Measurements from ENCODE around the gene STXBP2.

Gene STXBP2

DNA sequence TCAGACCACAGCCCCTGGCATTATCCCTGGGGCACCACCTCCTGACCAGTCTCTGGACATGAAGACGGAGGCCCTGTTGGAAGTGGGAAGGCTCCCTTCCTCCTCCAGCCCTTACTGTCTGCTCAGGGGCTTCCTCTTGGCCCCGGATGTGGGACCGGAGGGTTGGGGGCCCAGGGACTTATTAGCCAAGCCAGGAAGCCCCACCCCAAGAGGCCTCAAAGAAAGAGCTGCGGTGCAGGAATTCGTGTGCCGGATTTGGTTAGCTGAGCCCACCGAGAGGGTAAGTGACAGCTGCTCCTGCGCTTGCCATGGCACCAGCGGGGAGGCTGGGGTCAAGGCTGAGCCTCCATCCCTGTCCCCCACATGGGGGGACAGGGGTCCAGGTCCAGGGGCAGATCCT lies 31.9 kb downstream of the STXBP2 start, which contains the start of gene RETN:
TSS of gene RETN (plus strand) at position 208 of the 400 bp plus-strand sequence. CDS start 278 bp downstream, outside the sequence.
- Histone ChIP-seq H3K4me1 (ENCODE audit: control insufficient read depth, insufficient read depth, low read length) (no peaks in the 10 kb centered on the region), H3K9me3 (ENCODE audit: control insufficient read depth, low read length) (no peaks in the 10 kb centered on the region), H3K36me3 (ENCODE audit: control insufficient read depth, insufficient read depth, low read length) (no peaks in the 10 kb centered on the region), H3K27me3 (ENCODE audit: control insufficient read depth, insufficient read depth, low read length, poor library complexity, severe bottlenecking) (peaks cover 50% of the 10 kb centered on the region), H3K4me3 (ENCODE audit: insufficient read depth, low read depth, low read length) (peak within 1 kb of the TSS; percentile 2), H3K27ac (ENCODE audit: insufficient read depth, low read depth, low read length, poor library complexity, severe bottlenecking) (no peak within 1 kb of the TSS)
- WGBS, 2 experiments: 84 to 86% methylated on average over 9 of the region's 9 CpGs

DNA sequence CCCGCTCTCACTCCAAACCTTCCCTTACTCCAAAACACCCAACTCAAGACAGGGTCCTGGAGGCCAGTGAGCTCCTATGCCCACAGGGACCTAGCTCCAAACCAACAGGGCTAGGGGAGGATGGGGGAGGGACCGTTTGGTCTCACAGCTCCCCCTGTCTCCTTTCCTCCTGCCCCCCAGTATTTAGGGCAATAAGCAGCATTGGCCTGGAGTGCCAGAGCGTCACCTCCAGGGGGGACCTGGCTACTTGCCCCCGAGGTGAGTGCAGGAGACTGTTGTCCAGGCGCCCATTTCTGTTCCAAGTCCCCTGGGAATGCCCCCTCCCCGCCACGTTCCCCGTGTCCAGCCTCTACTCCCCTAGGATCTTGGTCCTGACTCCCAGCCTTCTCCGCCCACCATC lies 32.7 kb downstream of the STXBP2 start:
- WGBS, 2 experiments: 42 to 47% methylated on average over 9 of the region's 9 CpGs
- no peaks in the 10 kb centered on the region for H3K4me1 ChIP-seq (ENCODE audit: control insufficient read depth, insufficient read depth, low read length)
- no peak overlapping the region for H3K27ac ChIP-seq (ENCODE audit: insufficient read depth, low read depth, low read length, poor library complexity, severe bottlenecking)
- peaks cover 50% of the 10 kb centered on the region for H3K27me3 ChIP-seq (ENCODE audit: control insufficient read depth, insufficient read depth, low read length, poor library complexity, severe bottlenecking)
- no peaks in the 10 kb centered on the region for H3K36me3 ChIP-seq (ENCODE audit: control insufficient read depth, insufficient read depth, low read length)
- no peaks in the 10 kb centered on the region for H3K9me3 ChIP-seq (ENCODE audit: control insufficient read depth, low read length)
- peak overlapping the region; percentile 2 for H3K4me3 ChIP-seq (ENCODE audit: insufficient read depth, low read depth, low read length)

DNA sequence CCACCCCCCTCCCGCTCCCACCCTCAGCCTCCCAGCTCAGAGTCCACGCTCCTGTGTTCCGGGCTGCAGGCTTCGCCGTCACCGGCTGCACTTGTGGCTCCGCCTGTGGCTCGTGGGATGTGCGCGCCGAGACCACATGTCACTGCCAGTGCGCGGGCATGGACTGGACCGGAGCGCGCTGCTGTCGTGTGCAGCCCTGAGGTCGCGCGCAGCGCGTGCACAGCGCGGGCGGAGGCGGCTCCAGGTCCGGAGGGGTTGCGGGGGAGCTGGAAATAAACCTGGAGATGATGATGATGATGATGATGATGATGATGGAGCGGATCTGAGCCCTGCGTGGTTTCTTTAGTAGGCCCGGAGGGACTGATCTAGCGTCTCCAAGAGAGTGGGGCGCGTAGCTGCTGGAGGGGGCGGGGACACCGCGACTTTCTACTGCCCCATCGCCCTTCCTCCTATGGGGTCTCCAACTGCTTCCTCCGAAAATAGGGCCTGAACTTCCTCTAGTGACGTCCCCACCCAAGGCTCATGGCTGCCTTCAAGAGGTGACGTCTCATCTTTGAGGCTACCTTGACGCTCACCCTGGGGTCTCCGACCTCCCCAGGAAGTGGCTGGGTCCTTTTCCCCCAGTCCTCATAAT lies 33.4 kb downstream of the STXBP2 start:
- H3K27me3 ChIP-seq (ENCODE audit: control insufficient read depth, insufficient read depth, low read length, poor library complexity, severe bottlenecking): peaks cover 50% of the 10 kb centered on the region
- peak overlapping the region; percentile 35 for H3K4me3 ChIP-seq (ENCODE audit: insufficient read depth, low read depth, low read length)
- WGBS, 2 experiments: 7 to 8% methylated on average over 42 of the region's 43 CpGs

DNA sequence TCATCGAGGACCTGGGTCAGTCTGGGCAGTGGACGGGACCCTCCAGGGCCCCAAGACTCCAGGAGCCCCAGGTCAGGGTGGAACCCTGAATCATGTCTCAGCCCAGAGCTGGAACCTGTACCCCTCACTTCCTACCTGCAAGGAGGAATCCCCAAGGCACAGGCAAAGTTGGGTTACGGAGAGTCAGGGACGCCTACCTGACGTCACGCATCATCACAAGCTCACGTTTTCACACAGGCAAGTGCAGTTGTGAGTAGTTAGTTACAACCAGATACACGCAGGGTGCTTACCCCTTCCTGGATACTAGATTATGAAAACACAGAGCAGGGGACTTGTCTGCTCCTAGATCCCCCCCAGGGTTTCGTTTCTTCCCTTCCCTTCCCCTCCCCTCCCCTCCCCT lies 33.9 kb downstream of the STXBP2 start:
- Histone ChIP-seq H3K4me1 (ENCODE audit: control insufficient read depth, insufficient read depth, low read length) (no peaks in the 10 kb centered on the region), H3K36me3 (ENCODE audit: control insufficient read depth, insufficient read depth, low read length) (no peaks in the 10 kb centered on the region), H3K9me3 (ENCODE audit: control insufficient read depth, low read length) (no peaks in the 10 kb centered on the region), H3K4me3 (ENCODE audit: insufficient read depth, low read depth, low read length) (peak overlapping the region; percentile 35), H3K27ac (ENCODE audit: insufficient read depth, low read depth, low read length, poor library complexity, severe bottlenecking) (no peak overlapping the region), H3K27me3 (ENCODE audit: control insufficient read depth, insufficient read depth, low read length, poor library complexity, severe bottlenecking) (peaks cover 52% of the 10 kb centered on the region)
- WGBS, 2 experiments: 44 to 51% methylated on average over 8 of the region's 9 CpGs

More for the DNA sequence above, 33.4 kb downstream of the STXBP2 start:
- no peaks in the 10 kb centered on the region for H3K4me1 ChIP-seq (ENCODE audit: control insufficient read depth, insufficient read depth, low read length)
- H3K27ac ChIP-seq (ENCODE audit: insufficient read depth, low read depth, low read length, poor library complexity, severe bottlenecking): no peak overlapping the region
- no peaks in the 10 kb centered on the region for H3K36me3 ChIP-seq (ENCODE audit: control insufficient read depth, insufficient read depth, low read length)
- H3K9me3 ChIP-seq (ENCODE audit: control insufficient read depth, low read length): no peaks in the 10 kb centered on the region

DNA sequence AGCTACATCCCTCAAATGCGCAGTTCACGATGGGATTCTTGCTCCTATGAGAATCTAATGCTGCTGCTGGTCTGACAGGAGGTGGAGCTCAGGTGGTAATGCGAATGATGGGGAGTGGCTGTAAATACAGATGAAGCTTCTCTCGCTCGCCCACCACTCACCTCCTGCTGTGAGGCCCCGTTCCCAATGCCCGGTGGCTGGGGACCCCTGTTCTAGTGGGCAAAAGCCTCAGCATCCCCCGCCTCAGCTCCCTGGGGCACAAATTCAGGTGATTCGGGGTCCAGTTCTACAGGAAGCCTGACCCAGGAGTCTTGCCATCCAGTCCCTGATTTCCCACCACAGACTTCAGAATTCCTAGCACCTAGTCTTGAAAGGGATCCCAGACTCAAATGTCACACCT lies 35.6 kb downstream of the STXBP2 start:
- H3K27ac ChIP-seq (ENCODE audit: insufficient read depth, low read depth, low read length, poor library complexity, severe bottlenecking): no peak overlapping the region
- no peak overlapping the region for H3K4me3 ChIP-seq (ENCODE audit: insufficient read depth, low read depth, low read length)
- H3K9me3 ChIP-seq (ENCODE audit: control insufficient read depth, low read length): no peaks in the 10 kb centered on the region
- H3K36me3 ChIP-seq (ENCODE audit: control insufficient read depth, insufficient read depth, low read length): no peaks in the 10 kb centered on the region
- H3K27me3 ChIP-seq (ENCODE audit: control insufficient read depth, insufficient read depth, low read length, poor library complexity, severe bottlenecking): peaks cover 66% of the 10 kb centered on the region
- 49 to 55% methylated on average over 9 of the region's 9 CpGs for WGBS, 2 experiments
- no peaks in the 10 kb centered on the region for H3K4me1 ChIP-seq (ENCODE audit: control insufficient read depth, insufficient read depth, low read length)

DNA sequence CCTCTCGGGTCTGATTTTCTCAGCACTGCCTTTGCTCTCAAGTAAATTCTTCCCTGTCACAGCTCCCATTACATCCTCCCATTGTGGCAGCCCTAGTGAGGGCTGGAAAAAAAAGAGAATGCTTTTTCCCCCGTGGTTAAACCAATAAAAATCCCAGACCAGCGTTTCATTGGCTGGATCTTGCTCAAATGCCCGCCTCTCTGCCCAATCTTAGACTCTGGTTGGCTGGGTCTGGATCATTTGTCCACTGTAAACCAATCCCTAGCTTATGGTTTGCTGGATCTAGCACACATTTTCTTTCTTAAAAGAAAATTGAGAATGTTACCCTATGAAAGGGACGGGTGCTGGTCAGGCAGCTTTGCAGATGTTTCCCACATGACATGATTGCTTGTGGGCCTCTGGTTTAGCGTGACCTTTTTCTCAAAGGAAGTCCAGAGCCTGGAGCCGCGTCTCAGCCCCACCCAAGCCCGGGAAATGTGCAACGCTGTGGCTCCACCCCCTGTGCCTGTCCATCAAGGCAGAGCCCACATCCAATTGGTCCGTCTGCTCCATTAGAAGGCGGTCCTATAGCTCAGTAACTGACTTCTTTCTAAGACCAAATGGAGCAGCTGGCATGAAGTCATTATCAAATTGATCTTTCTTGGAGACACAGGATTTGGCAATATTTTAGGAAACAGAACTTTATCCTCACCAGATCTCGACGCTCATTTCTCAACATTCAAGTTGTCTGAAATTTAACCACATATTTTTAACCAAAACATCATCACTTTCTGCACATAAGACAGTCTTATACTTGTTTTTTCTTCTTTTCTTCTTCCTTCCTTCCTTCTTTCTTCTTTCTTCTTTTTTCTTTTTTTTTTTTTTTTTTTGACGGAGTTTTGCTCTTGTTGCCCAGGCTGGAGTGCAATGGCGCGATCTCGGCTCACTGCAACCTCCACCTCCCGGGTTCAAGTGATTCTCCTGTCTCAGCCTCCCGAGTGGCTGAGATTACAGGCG lies 37.4 kb downstream of the STXBP2 start:
- Histone ChIP-seq H3K4me3 (ENCODE audit: insufficient read depth, low read depth, low read length) (no peak overlapping the region), H3K4me1 (ENCODE audit: control insufficient read depth, insufficient read depth, low read length) (peaks cover 3% of the 10 kb centered on the region), H3K27ac (ENCODE audit: insufficient read depth, low read depth, low read length, poor library complexity, severe bottlenecking) (no peak overlapping the region), H3K36me3 (ENCODE audit: control insufficient read depth, insufficient read depth, low read length) (no peaks in the 10 kb centered on the region), H3K27me3 (ENCODE audit: control insufficient read depth, insufficient read depth, low read length, poor library complexity, severe bottlenecking) (peaks cover 72% of the 10 kb centered on the region), H3K9me3 (ENCODE audit: control insufficient read depth, low read length) (no peaks in the 10 kb centered on the region)
- WGBS, 2 experiments: 59 to 65% methylated on average over 17 to 21 of the region's 21 CpGs

DNA sequence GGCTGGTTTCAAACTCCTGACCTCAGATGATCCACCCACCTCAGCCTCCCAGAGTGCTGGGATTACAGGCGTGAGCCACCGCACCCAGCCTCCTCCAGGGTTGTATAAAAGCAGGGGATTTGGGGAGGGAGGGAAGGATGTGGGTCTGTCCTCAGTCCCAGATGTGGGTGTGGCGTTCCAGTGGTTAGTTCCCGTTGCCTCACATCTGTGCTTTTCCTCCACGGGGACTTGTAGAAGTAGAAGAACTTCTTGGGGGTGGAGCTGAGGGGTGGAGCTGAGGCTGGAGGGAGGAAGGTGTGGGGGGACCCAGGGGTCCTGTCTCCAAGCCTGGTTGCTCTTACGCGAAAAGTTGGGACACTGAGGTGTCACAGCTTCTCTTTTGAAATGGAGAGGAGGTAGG lies 39.5 kb downstream of the STXBP2 start:
- no peaks in the 10 kb centered on the region for H3K36me3 ChIP-seq (ENCODE audit: control insufficient read depth, insufficient read depth, low read length)
- H3K4me3 ChIP-seq (ENCODE audit: insufficient read depth, low read depth, low read length): no peak overlapping the region
- H3K27ac ChIP-seq (ENCODE audit: insufficient read depth, low read depth, low read length, poor library complexity, severe bottlenecking): no peak overlapping the region
- peaks cover 57% of the 10 kb centered on the region for H3K27me3 ChIP-seq (ENCODE audit: control insufficient read depth, insufficient read depth, low read length, poor library complexity, severe bottlenecking)
- peaks cover 3% of the 10 kb centered on the region for H3K4me1 ChIP-seq (ENCODE audit: control insufficient read depth, insufficient read depth, low read length)
- no peaks in the 10 kb centered on the region for H3K9me3 ChIP-seq (ENCODE audit: control insufficient read depth, low read length)
- 62 to 69% methylated on average over 7 of the region's 7 CpGs for WGBS, 2 experiments

DNA sequence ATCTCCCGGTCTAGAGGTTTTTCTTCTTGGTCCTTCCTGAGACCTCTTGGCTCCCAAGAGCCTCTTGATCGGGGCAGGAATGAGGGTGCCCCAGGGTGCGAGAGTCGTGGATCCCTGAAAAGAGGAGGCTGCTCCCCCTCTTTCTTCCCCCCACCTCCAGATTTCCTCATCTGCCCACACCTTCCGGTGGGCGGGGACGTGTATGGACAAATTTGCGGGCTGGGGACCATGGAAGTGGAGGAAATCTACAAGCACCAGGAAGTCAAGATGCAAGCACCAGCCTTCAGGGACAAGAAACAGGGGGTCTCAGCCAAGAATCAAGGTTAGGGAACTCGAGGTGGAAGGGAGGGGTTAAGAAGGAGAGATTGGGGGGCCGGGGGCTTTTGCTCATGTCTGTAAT lies 39.9 kb downstream of the STXBP2 start, which contains the start of gene MCEMP1:
TSS of gene MCEMP1 (plus strand) at position 237 of the 400 bp plus-strand sequence. CDS start at position 268, 31 bp downstream.
- Histone ChIP-seq H3K36me3 (ENCODE audit: control insufficient read depth, insufficient read depth, low read length) (no peaks in the 10 kb centered on the region), H3K4me1 (ENCODE audit: control insufficient read depth, insufficient read depth, low read length) (peaks cover 3% of the 10 kb centered on the region), H3K27me3 (ENCODE audit: control insufficient read depth, insufficient read depth, low read length, poor library complexity, severe bottlenecking) (peaks cover 52% of the 10 kb centered on the region), H3K4me3 (ENCODE audit: insufficient read depth, low read depth, low read length) (no peak within 1 kb of the TSS), H3K27ac (ENCODE audit: insufficient read depth, low read depth, low read length, poor library complexity, severe bottlenecking) (no peak within 1 kb of the TSS), H3K9me3 (ENCODE audit: control insufficient read depth, low read length) (no peaks in the 10 kb centered on the region)
- 63 to 70% methylated on average over 10 of the region's 10 CpGs for WGBS, 2 experiments

DNA sequence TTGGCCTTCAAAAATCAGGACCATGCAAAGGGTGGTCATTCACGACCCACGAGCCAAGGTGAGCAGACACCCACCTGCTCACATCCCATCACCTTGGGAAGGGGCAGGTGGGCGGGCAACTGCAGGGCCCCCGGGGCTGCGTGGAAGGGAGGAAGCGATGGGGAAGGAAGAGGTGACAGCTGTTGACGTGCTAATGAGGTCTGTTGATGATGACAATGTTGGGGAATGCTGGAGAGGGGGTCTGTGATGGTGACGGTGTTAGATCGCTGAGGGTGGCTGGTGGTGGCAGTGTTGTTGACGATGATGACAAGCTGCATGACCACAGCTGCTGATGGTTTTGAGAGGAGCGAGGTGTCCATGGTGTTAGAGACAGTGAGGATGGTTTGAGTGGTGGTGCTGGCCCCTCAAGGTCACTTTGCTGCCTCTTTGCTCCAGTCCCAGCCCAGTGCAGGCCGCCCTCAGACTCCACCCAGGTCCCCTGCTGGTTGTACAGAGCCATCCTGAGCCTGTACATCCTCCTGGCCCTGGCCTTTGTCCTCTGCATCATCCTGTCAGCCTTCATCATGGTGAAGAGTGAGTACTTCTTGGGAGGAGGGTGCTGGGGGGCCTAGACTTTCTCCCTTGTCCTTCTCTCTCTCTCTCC lies 40.9 kb downstream of the STXBP2 start:
- H3K4me3 ChIP-seq (ENCODE audit: insufficient read depth, low read depth, low read length): no peak overlapping the region

More for the DNA sequence above, 40.9 kb downstream of the STXBP2 start:
- Histone ChIP-seq H3K9me3 (ENCODE audit: control insufficient read depth, low read length) (no peaks in the 10 kb centered on the region), H3K27ac (ENCODE audit: insufficient read depth, low read depth, low read length, poor library complexity, severe bottlenecking) (no peak overlapping the region), H3K36me3 (ENCODE audit: control insufficient read depth, insufficient read depth, low read length) (peaks cover 8% of the 10 kb centered on the region), H3K27me3 (ENCODE audit: control insufficient read depth, insufficient read depth, low read length, poor library complexity, severe bottlenecking) (peaks cover 43% of the 10 kb centered on the region), H3K4me1 (ENCODE audit: control insufficient read depth, insufficient read depth, low read length) (peaks cover 3% of the 10 kb centered on the region)
- WGBS, 2 experiments: 40 to 42% methylated on average over 12 of the region's 12 CpGs

Measured in ectodermal cell (in vitro differentiated cells).